Colonic mucosa (tissue), 4 donors: ENCODE data around the gene PIGT. TPM values are rescaled to one million over a fixed set of nuclear protein-coding genes. Genes with fewer than 3 reads are reported as not detected.

Source experiments
- DNase-seq: peaks from one replicate; pipeline ENCODE4 v3.0.0-alpha.2; 2020
- H3K27ac ChIP-seq: fragments of 200-600 bp; one replicate; pipeline ENCODE4 v1.8.0; 2021
- H3K27me3 ChIP-seq: fragments of 200-600 bp; one replicate; pipeline ENCODE4 v1.8.0; 2021
- H3K36me3 ChIP-seq: fragments of 200-600 bp; one replicate; pipeline ENCODE4 v1.8.0; 2021
- H3K4me1 ChIP-seq: fragments of 200-600 bp; one replicate; pipeline ENCODE4 v1.8.0; 2021; ENCODE audit warnings: mild to moderate bottlenecking
- H3K4me3 ChIP-seq: fragments of 200-600 bp; one replicate; pipeline ENCODE4 v1.8.0; 2021
- H3K9ac ChIP-seq, 2 donors: one replicate each; pipeline ENCODE4 v1.7.0; 2013; ENCODE audit warnings: control low read depth in 2 of 2, low read depth in 2 of 2, low read length in 2 of 2
- H3K9me3 ChIP-seq: fragments of 200-600 bp; one replicate; pipeline ENCODE4 v1.8.0; 2021
- CTCF ChIP-seq: fragments of 200-600 bp; IDR thresholded peaks from one replicate; pipeline ENCODE4 v1.8.0; 2022; ENCODE audit warnings: antibody characterized with exemption, mild to moderate bottlenecking
- intact Hi-C: fragments of 100-400 bp; cut with DNase I; formaldehyde crosslinking; loops from one replicate; pipeline ENCODE4 v1.14.1; 2022
- total RNA-seq, 2 donors: library from RNA; stranded (reverse); fragmentation: NEBNext Ultra II Directional in 1 of 2; extraction: Animal tissue kit (Norgen Biotek cat#: 25700) in 1 of 2; gene quantifications; one replicate each; pipeline ENCODE4 v1.2.1, GENCODE V29; 2021
- donor health status: healthy.
- donor health status: DM: no; HTN: no; CAD: no.
- donor health status: DM: no; HTN: no; CAD: no.

Gene PIGT
- total RNA-seq, 2 donors from 2014 or later: 129 to 140 TPM

GRCh38 chr20:45420125-45420524 lies 4.2 kb downstream of the PIGT start:
- Histone ChIP-seq H3K9ac (peak overlapping the region; percentile 16 to 43), H3K27ac (peak overlapping the region; percentile 28), H3K36me3 (peaks cover 24% of the 10 kb centered on the region), H3K4me1 (peaks cover 18% of the 10 kb centered on the region), H3K27me3 (no peaks in the 10 kb centered on the region), H3K4me3 (no peak overlapping the region), H3K9me3 (no peaks in the 10 kb centered on the region)
- no peak for TF ChIP-seq CTCF
- DNase-seq: no peak
- intact Hi-C loops: no loop called here

DNA sequence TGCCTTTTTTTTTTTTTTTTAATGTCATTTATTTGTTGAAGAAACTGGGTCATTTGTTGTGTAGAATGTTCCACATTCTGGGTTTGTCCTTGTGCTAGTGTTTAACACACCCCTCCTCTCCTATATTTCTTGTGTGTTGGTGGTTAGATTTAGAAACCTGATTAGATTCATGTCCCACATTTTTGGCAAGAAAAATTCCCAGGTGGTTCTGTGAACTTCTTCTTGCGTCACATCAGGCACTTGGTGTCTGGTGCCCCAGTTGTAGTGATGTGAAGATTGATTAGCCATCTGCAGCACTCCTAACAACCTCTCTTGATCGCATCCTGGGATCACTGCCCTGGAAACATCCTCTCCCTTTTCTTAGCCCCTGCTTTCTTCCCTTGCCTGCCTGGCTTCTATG lies 7.8 kb downstream of the PIGT start:
- Histone ChIP-seq H3K9ac (no peak overlapping the region), H3K27me3 (no peaks in the 10 kb centered on the region), H3K36me3 (peaks cover 24% of the 10 kb centered on the region), H3K9me3 (no peaks in the 10 kb centered on the region), H3K4me1 (peaks cover 3% of the 10 kb centered on the region), H3K27ac (no peak overlapping the region), H3K4me3 (no peak overlapping the region)
- no peak for TF ChIP-seq CTCF
- DNase-seq: no peak
- intact Hi-C loops: no loop called here

DNA sequence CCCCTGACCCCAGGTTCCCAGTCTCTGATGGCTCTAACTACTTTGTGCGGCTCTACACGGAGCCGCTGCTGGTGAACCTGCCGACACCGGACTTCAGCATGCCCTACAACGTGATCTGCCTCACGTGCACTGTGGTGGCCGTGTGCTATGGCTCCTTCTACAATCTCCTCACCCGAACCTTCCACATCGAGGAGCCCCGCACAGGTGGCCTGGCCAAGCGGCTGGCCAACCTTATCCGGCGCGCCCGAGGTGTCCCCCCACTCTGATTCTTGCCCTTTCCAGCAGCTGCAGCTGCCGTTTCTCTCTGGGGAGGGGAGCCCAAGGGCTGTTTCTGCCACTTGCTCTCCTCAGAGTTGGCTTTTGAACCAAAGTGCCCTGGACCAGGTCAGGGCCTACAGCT lies 9.6 kb downstream of the PIGT start:
- H3K9me3 ChIP-seq: no peaks in the 10 kb centered on the region
- H3K27ac ChIP-seq: no peak overlapping the region
- H3K4me1 ChIP-seq: no peaks in the 10 kb centered on the region
- no peaks in the 10 kb centered on the region for H3K27me3 ChIP-seq
- intact Hi-C loops: loop anchor here (5.0 kb wide), 1 partner anchor 33 kb away; no protein-coding TSS in a partner anchor
- H3K4me3 ChIP-seq: no peak overlapping the region
- no peak overlapping the region for H3K9ac ChIP-seq
- peaks cover 15% of the 10 kb centered on the region for H3K36me3 ChIP-seq
- DNase-seq: no peak
- no peak for TF ChIP-seq CTCF

GRCh38 chr20:45426320-45427016 lies 10.5 kb downstream of the PIGT start:
- Histone ChIP-seq H3K4me1 (no peaks in the 10 kb centered on the region), H3K9me3 (no peaks in the 10 kb centered on the region), H3K9ac (peak overlapping the region in 1 of 2 donors; percentile 26), H3K27me3 (no peaks in the 10 kb centered on the region), H3K4me3 (no peak overlapping the region), H3K27ac (no peak overlapping the region), H3K36me3 (peaks cover 11% of the 10 kb centered on the region)
- DNase-seq: no peak
- intact Hi-C loops: loop anchor here (5.0 kb wide), 1 partner anchor 34 kb away; no protein-coding TSS in a partner anchor
- TF ChIP-seq CTCF: no peak

DNA sequence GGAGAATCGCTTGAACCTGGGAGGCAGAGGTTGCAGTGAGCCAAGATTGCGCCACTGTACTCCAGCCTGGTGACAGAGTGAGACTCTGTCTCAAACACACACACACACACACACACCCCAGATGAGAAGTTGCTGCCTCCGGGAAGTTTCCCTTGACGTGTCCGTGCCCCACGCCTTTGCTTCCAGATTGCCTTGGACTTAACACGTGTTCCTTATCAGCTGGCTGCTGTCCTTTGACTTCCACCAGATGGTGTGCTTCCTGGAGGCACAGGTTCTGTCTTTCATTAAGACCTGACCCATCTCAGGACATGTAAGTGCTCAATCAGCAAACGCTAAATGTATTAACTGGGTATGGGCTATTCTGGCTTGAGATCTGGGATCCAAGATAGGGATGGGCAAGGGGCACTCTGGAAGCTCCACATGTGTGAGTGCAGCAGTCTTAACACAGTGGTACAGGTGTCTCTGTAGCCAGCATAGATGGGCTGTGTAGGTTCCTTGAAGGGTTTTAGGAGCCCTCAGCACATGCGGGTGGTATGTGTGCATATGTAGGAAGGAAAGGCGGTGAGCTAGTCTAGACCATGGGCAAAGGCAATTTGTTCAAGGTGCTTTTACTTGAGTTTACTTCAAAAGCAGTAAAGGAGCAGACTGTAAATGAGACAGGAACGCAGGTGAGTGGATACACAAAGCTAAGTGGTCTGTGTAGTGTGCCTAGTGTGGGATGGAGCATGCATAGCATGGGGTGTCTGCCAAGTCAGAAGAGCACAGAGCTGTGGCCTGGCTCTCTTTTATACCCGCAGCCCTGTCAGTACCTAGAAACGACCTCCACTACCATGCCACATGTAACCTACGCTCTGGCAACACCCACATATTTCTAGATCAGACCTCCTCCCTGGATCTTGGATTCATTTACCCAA lies 11.6 kb downstream of the PIGT start:
- DNase-seq: peak; percentile 75
- TF ChIP-seq CTCF: no peak
- H3K4me3 ChIP-seq: no peak overlapping the region
- H3K36me3 ChIP-seq: peaks cover 11% of the 10 kb centered on the region
- H3K9ac ChIP-seq: peak overlapping the region in 1 of 2 donors; percentile 24
- H3K9me3 ChIP-seq: no peaks in the 10 kb centered on the region
- H3K27me3 ChIP-seq: no peaks in the 10 kb centered on the region
- no peak overlapping the region for H3K27ac ChIP-seq
- H3K4me1 ChIP-seq: no peaks in the 10 kb centered on the region
- intact Hi-C loops: loop anchor here (5.0 kb wide), 1 partner anchor 35 kb away; no protein-coding TSS in a partner anchor
